Fibroblast of lung (primary cell): ENCODE data around the gene SEPTIN5. TPM values are rescaled to one million over a fixed set of nuclear protein-coding genes. Genes with fewer than 3 reads are reported as not detected.
A peak's percentile ranks its signal among the peaks of the same experiment; 100 is the strongest.

Experiments
- DNase-seq, 2 donors: peaks; one replicate each; pipeline versions ENCODE4 v3.0.0 to v3.0.0-alpha.2; 2010; ENCODE audit warnings: low read depth in 2 of 2
- H2AFZ ChIP-seq: 2 replicates; pipeline ENCODE4 v1.5.1; 2012; ENCODE audit warnings: low read length, control low read depth, inconsistent platforms
- H3K27ac ChIP-seq: 2 replicates; pipeline ENCODE4 v1.5.1; 2011; ENCODE audit warnings: low read length, control low read depth; ENCODE audit not compliant: insufficient read depth
- H3K27me3 ChIP-seq: 2 replicates; pipeline ENCODE4 v1.5.1; 2011; ENCODE audit warnings: mild to moderate bottlenecking, low read length; ENCODE audit not compliant: control insufficient read depth, insufficient read depth
- H3K36me3 ChIP-seq: 2 replicates; pipeline ENCODE4 v1.5.1; 2011; ENCODE audit warnings: low read length; ENCODE audit not compliant: control insufficient read depth, insufficient read depth
- H3K4me1 ChIP-seq: 2 replicates; pipeline ENCODE4 v1.5.1; 2011; ENCODE audit warnings: low read length; ENCODE audit not compliant: control insufficient read depth, insufficient read depth; ENCODE audit errors: extremely low read depth
- H3K4me2 ChIP-seq: 2 replicates; pipeline ENCODE4 v1.5.1; 2011; ENCODE audit warnings: low read length, control low read depth; ENCODE audit not compliant: insufficient read depth; ENCODE audit errors: extremely low read depth
- H3K4me3 ChIP-seq, 4 experiments: fragments of 200-600 bp in 1 of 4; sonication (generic) in 1 of 4; replicated peaks in 1 of 4; 2 replicates each; pipeline ENCODE4 v1.5.1; 2011 to 2016; ENCODE audit warnings: low read length in 4 of 4, low read depth in 3 of 4, mild to moderate bottlenecking in 3 of 4, control low read depth in 2 of 4, inconsistent platforms in 1 of 4, mixed read lengths in 1 of 4; ENCODE audit not compliant: insufficient read depth in 1 of 4; ENCODE audit errors: control extremely low read depth in 1 of 4
- H3K79me2 ChIP-seq: 2 replicates; pipeline ENCODE4 v1.5.1; 2012; ENCODE audit warnings: mild to moderate bottlenecking, low read length, inconsistent platforms; ENCODE audit not compliant: control insufficient read depth, insufficient read depth
- H3K9ac ChIP-seq: 2 replicates; pipeline ENCODE4 v1.5.1; 2011; ENCODE audit warnings: mild to moderate bottlenecking, low read length, control low read depth; ENCODE audit not compliant: insufficient read depth
- H3K9me3 ChIP-seq: 2 replicates; pipeline ENCODE4 v1.5.1; 2012; ENCODE audit warnings: low read depth, low read length; ENCODE audit not compliant: control insufficient read depth, insufficient read depth
- H4K20me1 ChIP-seq: 2 replicates; pipeline ENCODE4 v1.5.1; 2011; ENCODE audit warnings: low read length; ENCODE audit not compliant: control insufficient read depth, insufficient read depth; ENCODE audit errors: extremely low read depth
- CTCF ChIP-seq, 2 donors: IDR thresholded peaks in 1 of 2; conservative IDR thresholded peaks in 1 of 2; 1 replicate in 1 of 2; 2 replicates in 1 of 2; pipeline ENCODE4 v1.5.1; 2011 to 2012; ENCODE audit warnings: low read length in 2 of 2, control low read depth in 1 of 2, inconsistent platforms in 1 of 2, low read depth in 1 of 2, mild to moderate bottlenecking in 1 of 2
- EZH2 ChIP-seq: IDR thresholded peaks from 2 replicates; pipeline ENCODE4 v1.5.1; 2012; ENCODE audit warnings: low read length, control low read depth, mild to moderate bottlenecking; ENCODE audit errors: missing control alignments
- polyA plus RNA-seq, 2 donors: library from polyadenylated mRNA; depleted of rRNA in 1 of 2; stranded (reverse) in 1 of 2; unstranded in 1 of 2; fragments of >200 nt; gene quantifications; 2 replicates each; pipeline ENCODE4 v1.2.1, GENCODE V29; 2011 to 2012; ENCODE audit warnings: missing spikeins in 1 of 2
- total RNA-seq: library from RNA; depleted of rRNA; stranded (reverse); fragments of >200 nt; gene quantifications from 2 replicates; pipeline ENCODE4 v1.2.1, GENCODE V29; 2014

SEPTIN5 gene
- total and polyA plus RNA-seq, 2 donors (not counting 1 experiment from before 2014, with no cell fraction given) = 14.5 to 25.8 TPM

DNA sequence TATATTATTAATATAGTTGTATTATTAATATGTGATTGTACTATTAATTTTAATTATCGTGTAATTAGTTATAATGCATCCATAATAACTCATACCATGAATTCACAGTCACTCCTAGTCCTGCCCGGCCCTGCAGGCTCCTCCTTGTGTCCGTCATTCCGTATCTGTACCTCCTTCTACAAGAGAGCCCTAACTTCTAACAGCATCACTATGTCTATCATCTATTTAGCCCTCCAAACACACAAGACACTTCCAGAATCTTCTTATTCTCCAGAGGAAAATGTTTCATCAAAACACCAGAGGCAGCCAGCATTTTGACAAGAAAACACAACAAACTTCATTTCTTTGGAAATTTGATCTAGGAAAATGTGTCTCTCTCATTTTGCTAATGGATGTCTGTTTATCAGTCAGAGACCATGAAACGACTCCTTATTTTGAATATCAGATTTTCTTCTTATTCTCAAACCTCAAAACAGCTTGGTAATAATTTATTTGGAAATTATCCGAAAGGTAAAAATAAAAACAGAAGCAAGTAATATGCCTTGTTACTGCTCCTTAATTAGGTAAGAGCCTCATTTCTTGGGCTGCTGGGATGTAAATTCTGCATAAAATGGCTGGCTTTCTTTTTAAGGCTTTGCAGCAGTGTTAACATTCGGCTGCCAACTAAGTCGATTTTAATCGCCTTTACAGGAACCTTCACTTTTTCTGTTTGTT lies 23.1 kb upstream of the SEPTIN5 start:
- H3K4me1 ChIP-seq = no peaks in the 10 kb centered on the region
- TF ChIP-seq EZH2 (no peak), CTCF (conservative IDR thresholded peaks at IDR 0.05 in 1 of 2, IDR thresholded peaks at IDR 0.05 in 1 of 2; ENCODE audit: low read depth in 1 of 2, low read length in 2 of 2) (no peak)
- H3K9me3 ChIP-seq = no peaks in the 10 kb centered on the region
- no peaks in the 10 kb centered on the region for H3K36me3 ChIP-seq
- H3K79me2 ChIP-seq = no peaks in the 10 kb centered on the region
- peak overlapping the region; percentile 44 for H3K4me2 ChIP-seq
- H3K27me3 ChIP-seq = peaks cover 4% of the 10 kb centered on the region
- H2AFZ ChIP-seq = peak overlapping the region; percentile 82
- H3K9ac ChIP-seq = no peak overlapping the region
- no peaks in the 10 kb centered on the region for H4K20me1 ChIP-seq
- H3K4me3 ChIP-seq = peak overlapping the region in 3 of 4 experiments; percentile 3 to 45 (median 33)
- no peak for DNase-seq
- H3K27ac ChIP-seq = no peak overlapping the region

DNA sequence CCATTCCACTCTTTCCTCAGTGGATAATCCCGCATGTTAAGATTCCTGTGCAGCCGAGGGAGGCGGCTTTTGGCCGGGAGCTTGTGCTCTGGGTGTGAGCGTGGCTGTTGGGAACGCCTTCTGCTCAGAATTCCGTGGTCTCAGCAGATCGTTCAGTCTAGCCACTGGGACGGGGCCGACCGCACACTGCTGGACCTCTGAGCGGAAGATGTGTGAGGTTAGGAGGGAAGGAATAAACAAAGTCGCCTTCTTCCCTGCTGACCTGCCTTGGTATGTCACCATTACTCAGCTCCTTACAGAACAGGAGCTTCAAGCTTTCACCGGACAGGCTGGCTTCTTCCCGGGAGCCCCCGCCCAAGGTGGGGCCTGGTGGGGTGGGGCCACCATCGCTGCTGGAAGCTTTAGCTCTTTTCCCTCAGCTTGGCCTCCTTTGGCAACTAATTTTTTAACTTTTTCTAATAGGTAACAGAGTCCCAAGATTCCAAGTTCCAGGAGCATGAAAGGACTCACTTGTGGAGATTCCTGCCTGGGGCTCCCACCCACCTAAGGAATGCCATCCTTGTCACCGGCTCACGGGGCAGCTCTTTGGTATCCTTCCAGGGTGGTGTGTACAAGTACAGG lies 22.5 kb upstream of the SEPTIN5 start:
- H4K20me1 ChIP-seq = no peaks in the 10 kb centered on the region
- H3K9me3 ChIP-seq = no peaks in the 10 kb centered on the region
- no peak overlapping the region for H3K9ac ChIP-seq
- no peak overlapping the region for H3K27ac ChIP-seq
- peaks cover 4% of the 10 kb centered on the region for H3K27me3 ChIP-seq
- peak; percentile 51 to 74 for DNase-seq
- H3K4me2 ChIP-seq = peak overlapping the region; percentile 44
- H3K4me3 ChIP-seq = peak overlapping the region in 3 of 4 experiments; percentile 3 to 45 (median 33)
- no peaks in the 10 kb centered on the region for H3K79me2 ChIP-seq
- H3K36me3 ChIP-seq = no peaks in the 10 kb centered on the region
- TF ChIP-seq EZH2 (no peak), CTCF (conservative IDR thresholded peaks at IDR 0.05 in 1 of 2, IDR thresholded peaks at IDR 0.05 in 1 of 2; ENCODE audit: low read depth in 1 of 2, low read length in 2 of 2) (no peak)
- peak overlapping the region; percentile 82 for H2AFZ ChIP-seq
- no peaks in the 10 kb centered on the region for H3K4me1 ChIP-seq

DNA sequence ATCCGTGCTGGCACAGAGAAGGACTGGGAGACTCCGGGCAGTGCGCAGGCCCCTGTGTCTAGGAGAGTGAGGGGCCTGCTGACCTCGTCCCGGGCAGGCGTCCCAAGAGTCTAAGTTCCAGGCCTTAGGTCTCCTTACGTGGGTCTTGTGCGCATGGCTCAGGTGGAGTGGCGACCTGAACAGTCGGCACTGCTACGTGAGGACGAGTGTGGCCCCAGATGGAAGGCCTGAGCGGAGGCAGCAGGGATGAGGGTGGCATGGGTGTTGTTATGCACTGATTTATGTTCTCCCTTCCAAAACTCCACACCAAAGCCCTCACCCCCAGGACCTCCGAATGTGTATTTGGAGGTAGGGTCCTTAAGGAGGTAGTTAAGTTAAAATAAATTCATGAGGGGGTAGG lies 20.7 kb upstream of the SEPTIN5 start:
- Histone ChIP-seq H3K4me1 (no peaks in the 10 kb centered on the region), H3K27me3 (no peaks in the 10 kb centered on the region), H3K4me2 (no peak overlapping the region), H3K9me3 (no peaks in the 10 kb centered on the region), H3K4me3 (no peak overlapping the region), H3K79me2 (no peaks in the 10 kb centered on the region), H3K27ac (no peak overlapping the region), H2AFZ (no peak overlapping the region), H3K9ac (no peak overlapping the region), H4K20me1 (no peaks in the 10 kb centered on the region), H3K36me3 (no peaks in the 10 kb centered on the region)
- no peak for DNase-seq
- TF ChIP-seq EZH2 (no peak), CTCF (conservative IDR thresholded peaks at IDR 0.05 in 1 of 2, IDR thresholded peaks at IDR 0.05 in 1 of 2; ENCODE audit: low read depth in 1 of 2, low read length in 2 of 2) (no peak)
